HG03575 (cell line): ENCODE measurements around the gene FBXW10B.
"Not testable (repeated sequence)": the region's sequence is repeated elsewhere in the genome, so short reads cannot be mapped to it uniquely, and the experiment has no call there.

ENCODE experiments used
- ATAC-seq: cut with Tn5 transposase; IDR thresholded peaks from one replicate; pipeline ENCODE4 v1.9.1; 2021; ENCODE audit not compliant: unreplicated experiment, insufficient number of reproducible peaks, low FRiP score; ENCODE audit errors: extremely low read depth

The FBXW10B gene, protein sequence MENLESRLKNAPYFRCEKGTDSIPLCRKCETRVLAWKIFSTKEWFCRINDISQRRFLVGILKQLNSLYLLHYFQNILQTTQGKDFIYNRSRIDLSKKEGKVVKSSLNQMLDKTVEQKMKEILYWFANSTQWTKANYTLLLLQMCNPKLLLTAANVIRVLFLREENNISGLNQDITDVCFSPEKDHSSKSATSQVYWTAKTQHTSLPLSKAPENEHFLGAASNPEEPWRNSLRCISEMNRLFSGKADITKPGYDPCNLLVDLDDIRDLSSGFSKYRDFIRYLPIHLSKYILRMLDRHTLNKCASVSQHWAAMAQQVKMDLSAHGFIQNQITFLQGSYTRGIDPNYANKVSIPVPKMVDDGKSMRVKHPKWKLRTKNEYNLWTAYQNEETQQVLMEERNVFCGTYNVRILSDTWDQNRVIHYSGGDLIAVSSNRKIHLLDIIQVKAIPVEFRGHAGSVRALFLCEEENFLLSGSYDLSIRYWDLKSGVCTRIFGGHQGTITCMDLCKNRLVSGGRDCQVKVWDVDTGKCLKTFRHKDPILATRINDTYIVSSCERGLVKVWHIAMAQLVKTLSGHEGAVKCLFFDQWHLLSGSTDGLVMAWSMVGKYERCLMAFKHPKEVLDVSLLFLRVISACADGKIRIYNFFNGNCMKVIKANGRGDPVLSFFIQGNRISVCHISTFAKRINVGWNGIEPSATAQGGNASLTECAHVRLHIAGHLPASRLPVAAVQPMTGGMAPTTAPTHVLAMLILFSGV

DNA sequence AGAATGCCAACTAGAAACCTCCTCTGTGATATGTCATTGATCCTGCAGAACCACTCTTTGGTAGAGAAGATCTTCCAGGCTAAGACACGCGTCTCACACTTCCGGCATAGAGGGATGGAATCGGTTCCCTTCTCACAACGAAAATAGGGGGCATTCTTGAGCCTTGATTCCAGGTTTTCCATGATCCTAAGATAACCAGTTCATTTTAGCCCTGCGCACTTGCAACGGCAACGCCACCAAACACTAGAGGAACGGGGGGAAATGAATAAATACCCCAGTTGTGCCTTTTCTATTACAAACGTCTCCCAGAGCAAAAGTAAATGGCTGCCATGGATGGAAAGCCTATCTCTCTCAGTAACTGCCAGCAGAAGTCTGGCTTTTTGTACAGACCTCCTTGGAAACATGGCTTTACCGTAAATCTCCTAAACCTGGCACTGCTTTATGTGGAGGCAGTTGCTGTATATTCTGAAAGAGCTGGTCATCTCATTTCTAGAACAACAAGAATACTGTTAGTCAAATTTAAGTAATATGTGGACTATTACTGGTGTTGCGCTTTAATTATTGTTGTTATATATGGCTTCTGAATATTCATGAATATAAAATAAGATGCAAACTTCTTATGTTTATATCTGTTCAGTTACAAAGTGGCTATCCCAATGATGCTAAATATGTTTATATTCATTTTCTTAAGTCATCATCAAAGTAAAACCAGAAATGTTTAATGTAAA is at the start of gene FBXW10B:
TSS of gene FBXW10B (minus strand) at position 374 of the 728 bp plus-strand sequence. CDS start at position 182, 192 bp downstream.
- ATAC-seq, result not testable (repeated sequence)

DNA sequence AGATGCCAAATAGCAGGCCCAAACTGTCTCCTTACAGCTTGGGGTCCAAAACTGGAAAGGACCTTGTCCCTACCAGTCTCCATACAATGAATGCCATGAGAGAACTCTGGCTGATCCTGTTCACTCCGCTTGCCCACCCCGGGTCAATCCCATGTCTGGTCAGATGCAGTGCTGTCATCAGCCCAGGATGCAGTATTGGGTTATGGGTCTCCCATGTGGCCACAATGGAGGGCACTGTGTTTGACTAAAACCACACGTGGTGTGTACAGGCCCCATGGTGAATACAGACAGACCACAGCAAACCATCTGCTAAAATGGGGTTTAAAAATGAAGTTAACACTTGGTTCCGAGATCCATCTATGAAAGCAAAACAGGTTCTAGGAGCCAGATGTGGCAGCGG is 44.2 kb upstream of the FBXW10B start:
- ATAC-seq, result no peak

DNA sequence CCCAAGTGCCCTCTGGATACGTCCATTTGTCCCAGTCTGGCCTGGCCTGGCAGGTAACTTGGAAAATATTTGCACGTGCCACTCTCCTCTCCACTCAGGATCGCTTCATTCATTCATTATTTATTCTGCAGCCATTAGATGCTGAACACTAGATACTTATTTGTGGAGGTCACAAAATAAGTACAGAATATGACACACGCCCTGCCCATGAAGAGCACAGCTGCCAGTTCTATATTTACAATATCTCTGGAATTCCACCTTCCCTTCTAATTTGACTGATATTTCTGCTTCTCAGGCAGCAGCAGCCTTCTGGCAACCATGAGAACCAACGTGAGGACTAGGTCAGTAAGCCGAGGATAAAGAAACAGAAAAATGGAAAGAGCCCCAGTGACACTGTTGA is 43.7 kb upstream of the FBXW10B start:
- ATAC-seq, result no peak

DNA sequence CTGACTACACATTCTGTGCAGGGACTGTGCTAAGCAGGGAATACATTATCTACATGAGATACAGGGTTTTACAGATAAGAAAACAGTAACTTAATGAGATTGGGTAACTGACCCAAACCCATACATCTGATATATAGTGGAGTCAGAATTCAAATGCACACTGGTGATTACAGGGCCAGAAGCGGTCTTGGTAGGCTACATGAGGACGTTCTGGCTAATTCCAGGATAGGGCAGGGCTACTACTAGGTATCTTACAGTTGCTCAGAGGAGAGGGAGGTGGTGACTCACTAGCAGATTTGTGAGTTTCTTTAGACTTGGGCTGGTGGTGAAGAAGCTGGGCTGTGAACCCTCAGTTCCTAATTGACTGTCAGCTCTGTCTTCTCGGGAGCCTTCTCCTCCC is 43.2 kb upstream of the FBXW10B start:
- no peak for ATAC-seq

DNA sequence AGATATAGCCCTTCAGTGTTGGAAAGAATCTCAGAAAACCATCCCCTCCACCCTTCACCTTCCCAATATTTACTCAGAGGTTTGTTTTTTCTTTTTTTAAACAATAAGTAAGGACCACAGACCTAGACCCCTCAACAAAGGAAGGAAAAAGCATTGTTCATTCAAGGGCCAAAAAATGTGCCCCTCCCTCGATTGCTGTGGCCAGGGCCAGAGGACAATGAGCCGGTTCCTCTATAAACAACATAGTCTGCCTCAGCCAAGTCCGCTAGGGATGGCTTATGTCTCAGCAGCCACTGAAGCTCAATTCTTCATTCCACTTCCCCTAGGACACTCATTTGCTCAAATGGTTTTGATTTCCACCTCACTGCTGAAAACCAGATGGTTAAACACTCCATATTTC is 40.6 kb upstream of the FBXW10B start:
- no peak for ATAC-seq

DNA sequence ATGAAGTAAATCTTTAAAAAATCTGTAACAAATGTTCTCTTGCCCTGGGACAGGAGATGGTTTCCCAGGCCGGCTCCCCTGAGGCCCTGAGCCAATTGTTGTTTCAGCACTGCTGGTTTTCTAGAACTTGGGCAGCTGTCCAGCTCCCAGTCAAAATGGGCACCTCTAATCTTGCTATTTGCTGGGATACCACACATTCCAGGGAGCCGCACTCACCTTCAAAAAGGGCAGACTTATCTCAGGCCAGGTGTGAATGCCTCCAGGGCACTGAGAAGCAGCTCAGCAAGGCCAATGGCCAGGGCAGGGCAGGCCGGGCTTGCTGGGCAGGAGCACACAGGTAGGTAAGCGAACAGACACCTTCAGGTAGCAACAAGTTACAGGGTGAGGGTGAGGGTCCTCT is 40.2 kb upstream of the FBXW10B start:
- no peak for ATAC-seq

DNA sequence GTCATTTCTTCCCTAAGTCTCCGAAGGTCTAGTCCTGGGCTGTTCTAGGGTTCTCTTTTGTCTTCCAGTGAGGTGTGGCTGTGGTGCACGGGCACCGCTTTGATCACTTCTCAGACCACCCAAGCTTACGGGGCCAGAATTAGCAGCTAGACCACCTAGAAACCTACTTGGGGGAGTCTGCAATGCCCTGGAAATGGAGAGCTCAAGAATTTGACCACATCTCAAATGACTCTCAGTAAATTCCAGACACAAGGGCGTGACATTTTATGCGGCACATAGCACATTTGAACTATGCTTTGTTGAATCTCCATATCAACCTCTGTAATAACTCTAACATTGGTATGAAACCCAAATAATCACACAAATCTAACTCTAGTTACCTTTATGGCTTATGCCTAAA is 39.7 kb upstream of the FBXW10B start:
- no peak for ATAC-seq

DNA sequence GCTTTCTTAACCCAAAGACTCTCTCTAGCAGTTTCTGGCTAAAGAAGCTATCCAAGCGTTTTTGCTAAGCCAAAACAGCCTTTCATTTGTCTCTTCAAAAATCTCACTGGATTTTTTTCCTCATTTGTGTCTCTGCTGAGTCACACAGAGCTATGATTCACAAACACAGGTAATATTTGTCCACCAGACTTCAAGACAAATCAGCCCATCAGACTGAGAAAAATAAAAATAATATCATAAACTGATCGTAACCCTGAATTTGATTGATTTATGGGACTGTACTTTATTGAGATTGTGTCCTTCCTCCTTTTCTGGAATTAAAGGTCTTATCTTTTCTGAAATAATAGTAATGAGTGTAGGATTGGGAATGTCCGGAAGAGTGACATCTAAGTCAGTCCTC is 38.8 kb upstream of the FBXW10B start:
- ATAC-seq, result no peak

DNA sequence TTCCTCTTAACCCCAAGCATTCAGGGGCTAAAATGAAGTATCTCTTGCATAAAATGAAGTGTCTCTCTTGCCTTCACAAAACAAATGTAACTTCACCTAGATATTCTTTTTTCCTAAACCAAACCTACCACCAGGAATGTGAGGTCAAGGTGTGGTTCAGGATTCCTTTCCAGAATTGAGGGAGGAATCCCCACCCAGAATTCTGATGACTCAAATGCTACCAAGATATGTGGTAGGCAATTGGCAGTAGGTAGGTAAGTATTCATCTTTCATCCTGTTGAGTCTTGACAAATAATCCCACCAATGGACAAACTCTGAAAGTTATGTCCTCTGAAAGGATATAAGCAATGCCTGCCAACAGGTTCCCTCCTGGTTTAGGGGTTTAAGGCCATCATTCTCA is 38.4 kb upstream of the FBXW10B start:
- no peak for ATAC-seq

DNA sequence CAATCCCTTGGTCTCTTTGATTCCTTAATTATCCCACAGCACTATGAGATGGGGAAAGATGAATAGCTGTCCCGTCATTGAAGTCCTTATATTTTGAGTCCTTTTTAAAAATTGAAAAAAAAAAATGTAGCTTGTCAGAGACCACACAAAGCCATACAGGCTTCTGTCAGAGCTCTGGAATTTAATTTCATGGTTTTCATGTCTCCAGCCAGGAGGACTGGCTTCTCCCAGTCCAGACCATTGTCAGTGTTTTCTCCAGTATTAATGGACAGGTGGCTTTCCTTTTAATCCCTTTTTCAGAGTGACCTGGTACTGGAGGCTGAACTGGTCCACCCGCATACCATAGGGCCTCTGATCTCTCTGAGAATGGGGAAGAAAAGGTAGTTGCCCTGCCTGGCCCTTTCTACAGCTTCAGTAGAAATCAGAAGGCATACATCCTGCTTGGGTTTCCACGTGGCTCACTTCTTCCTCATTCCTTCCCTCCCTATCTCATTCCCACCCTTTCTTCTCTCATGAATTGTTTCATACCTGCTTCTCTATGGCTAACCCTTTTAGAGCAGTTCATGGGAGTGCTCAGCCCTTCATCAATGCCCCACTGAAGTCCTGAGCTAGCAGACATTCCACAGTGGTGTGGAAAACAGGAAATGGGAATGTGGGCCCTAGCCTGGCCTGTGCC is 35.5 kb upstream of the FBXW10B start:
- no peak for ATAC-seq

DNA sequence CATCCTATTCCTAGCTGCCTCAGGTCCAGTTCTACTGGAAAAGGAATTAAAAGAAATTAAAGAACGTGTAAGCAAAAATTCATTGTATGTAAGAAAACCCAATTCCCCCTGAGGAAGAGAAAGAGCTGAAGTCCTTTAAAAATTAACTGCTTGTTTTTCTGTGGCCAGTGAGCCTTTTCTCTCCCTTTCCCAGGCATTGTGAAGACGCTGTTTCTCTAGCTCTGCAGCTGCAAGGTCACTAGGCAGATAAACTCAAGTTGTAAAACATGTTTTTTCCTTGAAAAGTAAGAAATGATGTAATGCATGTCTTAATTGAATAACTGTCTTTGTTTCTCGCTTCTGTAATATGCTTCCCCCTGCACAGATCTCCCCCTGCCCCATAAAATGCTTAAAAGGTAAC is 34.9 kb upstream of the FBXW10B start:
- not testable (repeated sequence) for ATAC-seq

DNA sequence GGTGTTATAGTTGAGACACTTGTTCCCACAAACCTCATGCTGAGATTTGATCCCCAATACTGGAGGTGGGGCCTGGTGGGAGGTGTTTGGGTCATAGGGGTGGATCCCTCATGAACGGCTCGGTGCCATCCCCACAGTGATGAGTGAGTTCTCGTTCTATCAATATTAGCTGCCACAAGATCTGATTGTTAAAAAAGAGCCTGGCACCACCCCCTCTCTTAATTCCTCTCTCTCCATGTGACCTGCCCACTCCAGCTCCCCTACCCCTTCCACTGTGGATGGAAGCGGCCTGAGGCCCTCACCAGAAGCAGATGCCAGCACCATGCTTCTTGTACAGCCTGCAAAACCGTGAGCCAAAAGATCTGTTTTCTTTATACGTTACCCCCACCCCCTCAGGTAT is 33.5 kb upstream of the FBXW10B start:
- ATAC-seq, result no peak

DNA sequence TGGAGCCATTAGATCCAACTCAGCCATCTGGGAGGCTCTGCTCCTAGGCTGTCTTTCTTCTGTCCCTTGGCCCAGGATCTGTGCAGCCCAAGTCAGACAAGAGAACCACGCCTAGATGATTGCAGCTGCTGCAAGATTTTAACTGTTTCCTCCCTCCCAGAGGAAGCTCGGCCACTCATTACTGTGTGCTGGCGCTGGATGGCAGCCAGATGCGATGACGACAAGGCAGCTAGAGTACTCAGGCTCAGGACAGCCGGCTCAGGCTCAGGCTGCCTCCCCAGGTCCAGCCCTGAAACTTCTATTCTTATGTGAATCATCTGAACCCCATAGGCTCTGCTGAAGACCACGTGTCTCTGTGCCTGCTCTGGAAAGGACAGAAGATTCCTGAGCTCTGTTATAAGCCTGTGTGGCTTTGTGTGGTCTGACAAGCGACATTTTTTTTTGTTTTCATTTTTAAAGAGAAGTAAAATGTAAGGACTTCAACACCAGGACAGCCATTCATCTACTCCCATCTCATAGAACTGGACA is 32.1 kb upstream of the FBXW10B start:
- ATAC-seq, result peak; percentile 49

DNA sequence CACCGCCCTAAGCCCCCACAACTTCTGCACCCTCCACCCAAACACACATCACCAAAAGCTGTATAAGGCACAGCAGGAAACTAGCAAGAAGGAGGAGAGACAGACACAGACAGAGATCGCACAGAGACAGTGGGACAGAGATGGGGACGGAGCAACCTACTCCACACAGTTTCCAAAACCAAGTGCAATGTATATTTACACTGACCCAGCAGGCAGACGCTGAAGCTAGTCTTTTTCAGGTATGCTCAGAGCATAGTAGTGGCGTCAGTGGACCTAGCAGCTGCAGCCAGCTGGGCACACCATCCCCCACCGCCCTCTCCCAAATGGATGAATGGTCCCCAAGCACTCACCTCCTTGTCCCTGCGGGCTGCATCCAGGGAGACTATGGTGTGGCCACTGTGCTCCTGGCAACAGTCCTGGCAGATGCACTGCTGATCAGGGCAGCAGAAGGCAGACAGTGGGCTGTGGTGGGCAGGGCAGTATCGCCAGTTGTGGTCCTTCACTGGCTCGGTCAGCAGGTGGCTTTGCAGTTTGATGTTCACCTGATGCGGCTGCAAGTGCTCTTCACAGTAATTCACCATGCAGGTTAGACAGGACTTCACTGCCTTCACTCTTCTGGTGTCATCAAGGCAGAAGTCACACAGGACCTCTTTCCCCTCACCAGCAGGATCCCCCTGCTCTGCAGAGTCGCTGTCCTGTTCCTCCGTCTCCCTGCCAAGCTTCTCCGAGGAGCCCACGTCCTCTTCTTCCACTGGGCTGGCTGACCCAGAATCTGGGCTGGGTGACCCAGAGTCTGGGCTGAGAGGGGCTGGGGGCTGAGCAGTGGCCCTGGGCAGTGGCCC is 31.5 kb upstream of the FBXW10B start:
- no peak for ATAC-seq

DNA sequence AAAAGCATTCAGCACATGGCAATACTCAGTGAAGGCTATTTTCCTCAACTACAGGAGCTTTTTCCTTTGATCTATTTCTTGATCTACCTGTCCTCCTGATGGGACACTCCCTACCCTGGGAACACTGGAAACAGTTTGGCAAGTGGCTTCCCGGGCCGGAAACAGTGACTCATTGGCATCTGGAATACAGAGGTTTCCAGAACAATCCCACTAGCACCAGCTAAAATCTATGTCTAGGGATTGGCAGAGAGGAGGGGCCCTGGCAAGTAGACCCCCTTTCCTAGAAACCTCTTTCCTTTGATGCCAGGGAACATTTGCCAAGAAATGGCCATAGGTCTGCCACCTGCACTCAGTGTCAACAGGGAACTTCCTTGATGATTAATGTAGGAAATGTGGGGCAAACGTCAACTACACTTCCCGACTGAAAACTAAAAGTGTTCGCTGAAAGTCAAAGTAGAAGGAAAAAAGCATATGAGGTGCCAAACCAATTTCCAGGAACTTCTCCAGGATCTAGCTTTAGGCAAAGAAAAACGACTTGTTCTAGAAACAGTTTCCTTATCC is 30.4 kb upstream of the FBXW10B start:
- no peak for ATAC-seq

DNA sequence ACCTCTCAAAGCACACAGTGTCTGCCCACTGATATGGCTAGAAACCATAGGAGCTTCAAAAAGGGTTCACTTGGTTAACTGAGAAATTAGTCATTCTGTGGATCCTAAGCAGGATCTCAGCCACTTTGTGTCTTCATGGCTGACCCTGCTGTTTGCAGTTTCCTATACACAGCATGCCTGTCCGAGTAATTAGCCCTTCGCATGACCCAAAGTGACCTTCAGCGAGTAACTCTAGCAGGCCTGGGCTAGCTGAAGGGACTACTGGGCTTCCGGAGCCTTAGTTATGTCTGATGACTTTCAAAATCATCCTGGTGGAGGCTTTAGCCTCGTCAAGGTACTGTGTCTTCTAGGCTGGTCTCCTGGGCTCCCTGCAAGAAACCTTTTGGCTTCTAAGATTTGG is 28.9 kb upstream of the FBXW10B start:
- ATAC-seq, result no peak

DNA sequence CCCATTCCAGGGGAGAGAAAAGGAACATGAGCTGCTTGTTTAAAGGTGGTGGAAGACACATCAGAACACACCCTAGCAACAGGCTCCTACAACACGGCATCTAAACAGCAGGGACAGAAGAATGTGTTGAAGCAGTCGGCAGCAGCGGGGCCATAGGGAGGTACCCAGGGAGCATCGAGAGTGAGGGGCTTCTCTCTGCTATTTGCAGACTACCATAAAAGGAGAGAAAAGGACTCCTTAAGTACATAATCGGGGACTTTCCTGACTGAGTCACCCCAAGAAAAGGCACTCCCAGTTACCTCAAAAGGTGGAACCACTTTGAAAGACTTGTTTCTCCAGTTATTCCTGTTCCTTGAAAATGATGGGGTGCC is 26.4 kb upstream of the FBXW10B start:
- not testable (repeated sequence) for ATAC-seq
